ENCODE measurements around the gene RASL10A.

RASL10A gene

DNA sequence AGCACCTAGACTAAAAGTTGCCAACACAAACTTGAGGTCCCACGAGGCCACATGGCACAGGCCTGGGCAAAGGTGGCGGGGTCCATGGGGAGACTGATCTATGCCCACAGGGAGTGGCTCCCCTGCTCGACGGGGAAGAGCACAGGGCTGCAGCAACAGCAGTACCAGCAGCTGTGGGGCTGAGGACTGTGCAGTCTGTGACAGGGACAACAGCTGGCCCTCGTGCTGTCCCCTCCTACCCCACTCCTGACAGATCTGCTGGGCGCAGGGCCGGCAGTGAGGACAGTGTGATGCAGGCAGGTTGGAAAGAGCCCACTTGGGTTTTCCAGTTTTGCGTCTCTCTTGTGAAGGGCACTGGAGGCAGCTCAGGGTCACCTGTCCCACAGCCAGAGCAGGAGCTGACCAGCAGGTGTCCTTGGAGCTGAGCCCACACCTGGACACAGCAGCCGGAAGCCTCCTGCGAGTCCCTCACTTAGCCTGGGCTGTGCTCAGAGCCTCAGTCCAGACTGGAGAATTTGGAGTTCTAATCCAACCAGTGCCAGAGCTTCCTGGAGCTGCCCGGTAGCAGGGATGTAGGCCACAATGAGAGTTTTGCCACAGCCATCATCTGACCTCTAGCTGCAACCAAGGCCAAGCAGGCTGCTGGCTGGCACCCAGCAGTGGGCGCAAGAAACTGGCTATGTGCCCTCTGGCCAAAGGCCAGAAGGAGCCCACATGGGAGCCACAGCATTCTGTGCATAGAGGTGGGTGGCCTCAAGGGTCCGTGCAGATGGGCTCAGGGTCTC lies 12.6 kb downstream of the RASL10A start:
- no peak for DNase-seq

DNA sequence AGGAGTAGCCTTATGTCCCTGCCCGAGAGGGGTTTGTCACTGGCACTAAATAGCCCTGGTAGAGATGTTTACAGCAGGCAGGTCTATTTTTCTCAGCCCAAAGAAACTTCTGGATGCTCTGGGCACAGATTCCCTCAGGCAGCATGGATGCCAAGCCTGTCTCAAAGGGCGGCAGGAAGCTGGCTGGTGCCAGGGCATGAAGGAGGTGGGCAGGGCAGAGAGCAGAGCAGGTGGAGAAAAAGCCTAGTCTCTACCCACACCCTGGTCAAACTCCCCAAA lies 13.2 kb downstream of the RASL10A start:
- DNase-seq = peak; percentile 65

DNA sequence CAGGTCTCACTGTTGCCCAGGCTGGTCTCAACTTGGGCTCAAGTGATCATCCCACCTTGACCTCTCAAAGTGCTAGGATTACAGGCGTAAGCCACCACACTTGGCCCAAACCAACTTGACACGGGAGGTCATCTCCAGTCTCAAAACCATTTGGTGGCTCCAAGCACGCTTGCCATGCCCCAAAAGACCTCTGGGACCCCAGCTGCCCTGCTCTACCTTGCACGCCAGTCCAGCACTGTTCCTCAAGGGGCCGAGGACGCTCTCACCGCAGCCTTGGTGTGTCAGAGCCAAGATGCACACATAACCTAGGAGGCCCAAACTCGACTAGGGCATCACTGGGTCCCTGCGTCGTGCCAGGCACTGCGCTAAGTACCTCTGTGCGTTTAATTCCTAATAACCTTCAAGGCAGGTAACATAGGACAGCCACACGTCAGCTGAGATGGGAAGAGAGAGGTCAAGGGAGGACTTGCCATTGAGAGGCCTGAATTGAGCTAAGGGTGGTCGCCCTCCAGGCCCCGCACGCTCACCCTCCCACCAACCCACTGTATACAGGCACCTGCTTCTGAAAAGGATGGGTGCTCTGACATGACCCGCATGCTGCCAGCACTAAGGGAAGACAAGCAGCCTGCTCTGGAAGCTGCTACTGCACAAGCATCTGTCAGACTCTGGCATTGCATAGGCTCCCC lies 13.6 kb downstream of the RASL10A start:
- DNase-seq = no peak

DNA sequence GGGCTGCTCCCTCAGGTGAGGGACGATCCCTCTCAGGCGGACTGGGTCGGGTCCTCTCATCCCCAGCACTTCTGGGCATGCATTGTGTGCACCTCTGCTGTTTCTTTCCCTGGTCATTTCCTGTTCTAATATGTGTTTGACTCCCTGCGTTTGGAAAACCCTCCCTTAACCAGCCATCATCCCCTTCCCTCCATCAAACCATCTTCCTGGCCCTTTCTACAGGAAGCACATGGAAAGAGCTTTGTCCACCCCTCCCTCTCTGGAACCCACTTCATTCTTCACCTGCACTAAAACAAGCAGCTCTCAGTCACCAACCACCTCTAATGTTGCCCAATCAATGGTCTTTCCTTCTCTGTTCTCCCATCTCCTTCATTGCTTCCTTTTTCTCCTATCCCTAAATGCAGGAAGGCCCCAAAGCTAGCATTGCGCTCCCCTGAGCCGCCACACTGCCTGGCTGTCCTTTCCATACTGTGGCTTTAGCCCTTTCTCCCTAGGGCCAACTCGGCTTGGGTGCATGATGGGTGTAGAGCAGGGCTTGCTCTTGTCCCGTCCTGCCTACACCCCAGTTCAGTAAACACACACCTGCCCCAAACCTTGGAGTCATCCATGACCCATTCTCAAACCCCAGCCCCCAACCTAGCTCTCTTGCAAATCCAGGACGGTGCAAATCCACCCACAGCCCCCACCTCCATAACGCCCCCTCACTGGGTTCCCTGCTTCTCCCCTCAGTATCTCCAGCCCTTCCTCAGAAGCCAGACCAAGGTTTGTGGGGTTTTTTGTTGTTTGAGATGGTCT lies 14.5 kb downstream of the RASL10A start:
- DNase-seq = no peak

DNA sequence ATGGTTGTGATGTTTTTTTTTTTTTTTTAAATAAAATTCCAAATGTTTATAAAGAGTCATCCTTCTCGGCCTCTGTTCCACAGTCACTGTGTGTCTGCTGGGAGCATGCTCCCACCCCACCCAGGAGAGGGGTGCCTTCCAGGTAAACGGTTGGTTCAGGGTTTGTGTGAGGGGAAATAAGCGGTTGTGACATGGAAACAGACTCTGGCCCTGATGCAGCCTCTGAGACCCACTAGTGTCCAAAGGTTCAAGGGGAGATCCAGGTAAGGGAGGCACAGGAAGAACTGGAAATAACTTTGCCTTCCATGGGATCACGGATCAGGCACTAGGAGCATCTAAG lies 15.1 kb downstream of the RASL10A start:
- DNase-seq = no peak

DNA sequence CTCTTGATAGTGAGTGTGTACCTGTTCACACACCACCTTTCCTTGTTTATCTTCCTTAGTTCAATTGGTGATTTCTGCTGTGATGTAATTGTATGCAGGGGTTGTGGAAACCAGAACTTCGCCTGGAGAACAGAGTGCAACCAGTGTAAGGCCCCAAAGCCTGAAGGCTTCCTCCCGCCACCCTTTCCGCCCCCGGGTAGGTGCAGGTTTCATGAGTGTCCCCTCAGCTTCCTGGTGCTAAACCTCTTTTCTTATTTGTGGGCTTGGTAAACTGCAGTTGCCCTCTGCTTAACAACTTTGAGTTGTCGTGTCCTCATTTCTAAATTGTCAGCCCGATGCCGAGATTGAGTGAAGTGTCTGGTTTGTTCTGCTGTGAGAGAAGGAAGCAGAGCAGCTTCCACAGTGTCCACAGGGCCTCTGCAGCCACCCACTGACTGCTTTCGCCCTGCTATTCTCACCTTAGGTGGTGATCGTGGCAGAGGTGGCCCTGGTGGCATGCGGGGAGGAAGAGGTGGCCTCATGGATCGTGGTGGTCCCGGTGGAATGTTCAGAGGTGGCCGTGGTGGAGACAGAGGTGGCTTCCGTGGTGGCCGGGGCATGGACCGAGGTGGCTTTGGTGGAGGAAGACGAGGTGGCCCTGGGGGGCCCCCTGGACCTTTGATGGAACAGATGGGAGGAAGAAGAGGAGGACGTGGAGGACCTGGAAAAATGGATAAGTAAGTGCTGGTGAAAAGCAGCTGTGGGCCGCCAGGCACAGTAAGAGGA lies 16.2 kb downstream of the RASL10A start:
- DNase-seq = no peak

DNA sequence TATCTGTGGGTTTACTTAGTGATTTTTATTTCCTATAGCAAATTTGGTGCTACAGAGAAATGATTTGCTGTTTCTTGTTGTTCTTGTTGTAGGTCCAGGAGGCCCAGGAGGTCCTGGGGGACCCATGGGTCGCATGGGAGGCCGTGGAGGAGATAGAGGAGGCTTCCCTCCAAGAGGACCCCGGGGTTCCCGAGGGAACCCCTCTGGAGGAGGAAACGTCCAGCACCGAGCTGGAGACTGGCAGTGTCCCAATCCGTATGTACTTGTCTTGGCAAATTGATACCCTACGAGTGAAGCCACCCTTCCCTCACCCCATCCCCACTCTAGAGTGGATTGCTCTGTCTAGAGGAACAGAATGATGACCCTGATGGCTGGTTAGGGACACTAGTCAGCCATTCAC lies 16.9 kb downstream of the RASL10A start:
- DNase-seq = no peak

DNA sequence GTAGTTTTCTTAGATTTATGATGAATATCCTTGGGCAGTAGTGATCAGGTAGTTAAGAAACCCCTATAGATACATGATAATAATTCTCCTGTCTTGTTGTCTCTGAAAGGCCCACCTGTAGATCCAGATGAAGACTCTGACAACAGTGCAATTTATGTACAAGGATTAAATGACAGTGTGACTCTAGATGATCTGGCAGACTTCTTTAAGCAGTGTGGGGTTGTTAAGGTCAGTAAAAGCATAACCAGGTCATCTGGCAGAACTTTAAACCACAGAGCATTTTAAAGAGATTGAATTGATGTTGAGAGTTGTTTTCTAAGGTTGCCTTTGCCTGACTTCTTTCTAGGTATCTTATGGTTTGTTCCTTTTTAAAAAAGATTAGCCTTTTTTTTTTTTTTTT lies 23.1 kb downstream of the RASL10A start:
- no peak for DNase-seq

DNA sequence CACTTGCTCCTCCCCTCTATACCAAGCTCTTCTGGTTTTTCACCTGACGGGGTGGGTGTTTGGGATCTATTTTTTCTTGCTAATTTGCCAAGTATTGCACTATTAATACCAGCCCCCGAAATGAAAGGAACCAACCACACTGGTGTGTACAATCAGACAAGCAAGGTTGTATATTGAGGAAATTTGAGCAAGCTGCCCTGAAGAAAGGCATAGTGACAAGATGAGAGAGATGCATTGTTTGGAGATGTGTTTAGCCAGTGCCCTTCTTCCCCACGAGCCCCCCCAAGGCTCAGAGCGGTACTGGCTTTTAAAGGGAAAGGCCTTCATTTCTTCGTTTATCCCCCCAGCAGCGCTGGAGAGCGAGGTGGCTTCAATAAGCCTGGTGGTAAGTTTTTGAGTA lies 24.3 kb downstream of the RASL10A start:
- DNase-seq = no peak

DNA sequence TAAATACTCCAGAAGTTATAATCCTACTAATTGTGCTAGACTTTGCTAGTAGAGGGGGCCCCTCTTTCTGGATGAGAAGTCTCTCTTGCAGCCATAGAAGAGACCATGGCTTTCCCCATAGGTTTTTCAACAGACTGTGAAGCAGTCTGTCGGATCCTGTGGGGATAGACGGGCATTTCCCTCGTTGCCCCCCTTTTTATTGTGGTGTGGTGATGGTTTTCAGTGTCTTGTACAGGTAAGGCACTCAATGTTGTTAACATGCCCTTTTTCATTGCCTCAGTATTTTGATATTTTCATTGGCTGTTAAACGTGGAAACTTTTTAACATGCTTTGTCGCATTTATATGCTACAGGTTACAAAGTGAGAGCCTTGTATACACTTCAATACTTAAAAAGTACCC lies 25.4 kb downstream of the RASL10A start:
- DNase-seq = no peak

DNA sequence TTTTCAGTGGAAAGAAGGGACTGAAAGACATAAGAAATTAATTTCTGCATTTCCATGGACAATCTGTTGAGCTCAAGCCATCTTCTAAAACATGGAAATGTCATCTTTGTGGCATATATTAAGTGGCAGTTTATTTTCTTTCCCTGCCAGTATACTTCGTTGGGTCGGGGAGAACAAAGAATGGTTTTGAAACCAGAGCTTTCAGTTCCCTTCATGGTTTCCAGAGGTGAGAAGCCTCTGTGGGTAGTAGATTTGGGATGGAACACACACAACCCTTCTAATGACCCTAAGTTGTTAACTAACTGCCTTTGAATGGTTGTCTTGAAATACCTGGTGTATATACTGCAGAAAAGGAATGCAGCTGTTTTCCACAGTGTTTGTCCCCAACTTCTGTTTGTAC lies 26.7 kb downstream of the RASL10A start:
- DNase-seq = no peak

DNA sequence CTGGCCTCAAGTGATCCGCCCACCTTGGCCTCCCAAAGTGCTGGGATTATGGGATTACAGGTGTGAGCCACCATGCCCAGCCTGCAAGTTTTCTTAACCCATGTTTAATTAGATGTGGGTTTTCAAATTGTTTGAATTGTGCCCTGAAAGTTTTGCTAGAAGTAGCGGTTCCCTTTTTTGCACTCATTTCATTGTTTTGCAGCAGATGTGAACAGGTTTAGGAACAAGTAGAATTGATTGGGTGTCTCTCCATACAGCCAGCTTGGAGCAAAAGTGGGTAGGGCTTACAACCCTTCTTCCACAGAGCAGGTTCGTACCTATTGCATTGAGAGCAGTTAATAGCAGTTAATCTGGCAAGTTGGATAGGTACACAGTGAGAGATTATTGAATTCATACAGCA lies 31.3 kb downstream of the RASL10A start:
- DNase-seq = no peak

DNA sequence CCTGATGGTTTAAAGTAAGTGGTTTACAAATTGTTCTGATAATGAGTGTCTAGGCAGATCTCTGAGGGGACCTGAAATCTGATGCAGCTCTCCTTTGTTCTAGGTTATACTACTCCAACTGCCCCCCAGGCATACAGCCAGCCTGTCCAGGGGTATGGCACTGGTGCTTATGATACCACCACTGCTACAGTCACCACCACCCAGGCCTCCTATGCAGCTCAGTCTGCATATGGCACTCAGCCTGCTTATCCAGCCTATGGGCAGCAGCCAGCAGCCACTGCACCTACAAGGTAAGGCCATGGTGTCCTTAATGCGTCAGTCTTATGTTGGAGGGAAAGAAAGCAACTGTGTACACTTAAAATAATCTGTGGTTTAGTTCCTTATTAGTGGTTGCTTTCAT lies 37.6 kb downstream of the RASL10A start:
- no peak for DNase-seq

DNA sequence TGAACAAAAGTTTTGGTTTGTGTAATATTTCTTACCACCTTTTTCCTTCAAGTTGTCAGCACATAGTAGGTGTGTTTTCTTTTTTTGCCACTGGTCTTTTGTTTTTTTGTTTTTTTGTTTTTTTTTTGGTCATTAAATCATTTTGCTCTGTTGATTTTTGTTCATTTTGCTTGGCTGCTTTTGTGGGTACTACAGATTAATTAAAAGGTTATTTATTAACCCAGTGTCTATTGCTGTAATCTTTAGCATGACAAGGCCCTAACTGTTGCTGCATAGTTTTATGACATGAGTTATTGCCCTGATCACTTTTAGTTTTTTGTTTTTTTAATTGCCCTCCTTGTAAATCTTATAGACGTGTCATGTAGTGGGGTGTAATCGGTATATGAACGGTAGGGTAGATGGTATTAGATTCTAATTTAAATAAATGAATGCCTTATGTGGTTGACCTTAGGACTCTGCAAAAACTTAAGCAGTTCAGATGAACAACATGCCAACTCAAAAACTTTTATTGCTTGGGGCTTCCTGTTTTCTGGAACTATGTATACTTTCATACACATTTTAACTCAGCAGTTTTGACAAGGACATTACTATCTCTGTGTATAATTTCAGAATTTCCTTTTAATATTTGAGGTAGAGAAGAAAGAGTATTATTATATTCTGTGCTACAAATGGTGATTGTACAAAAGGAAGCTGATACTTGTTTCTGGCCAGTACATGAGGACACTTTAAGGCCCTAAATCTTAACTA lies 39.5 kb downstream of the RASL10A start:
- DNase-seq = no peak

DNA sequence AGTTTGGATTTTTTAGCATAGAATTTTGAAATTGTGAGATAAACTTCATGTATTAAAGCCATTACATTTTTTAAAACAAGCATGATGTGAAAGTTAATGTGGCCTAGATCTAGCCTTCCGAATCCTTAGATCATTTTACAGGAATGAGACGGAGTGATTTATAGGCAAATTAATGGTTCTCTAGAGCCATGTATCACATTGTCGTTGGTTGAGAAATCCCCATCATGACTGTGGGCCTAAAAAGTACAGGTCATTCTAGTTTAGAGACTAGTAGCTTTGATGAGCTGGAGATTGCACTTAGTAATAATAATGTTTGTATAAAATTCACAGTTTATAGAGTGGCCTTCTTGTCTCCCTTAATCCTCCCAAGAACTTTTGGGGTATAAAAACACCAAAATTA lies 40.3 kb downstream of the RASL10A start:
- no peak for DNase-seq

DNA sequence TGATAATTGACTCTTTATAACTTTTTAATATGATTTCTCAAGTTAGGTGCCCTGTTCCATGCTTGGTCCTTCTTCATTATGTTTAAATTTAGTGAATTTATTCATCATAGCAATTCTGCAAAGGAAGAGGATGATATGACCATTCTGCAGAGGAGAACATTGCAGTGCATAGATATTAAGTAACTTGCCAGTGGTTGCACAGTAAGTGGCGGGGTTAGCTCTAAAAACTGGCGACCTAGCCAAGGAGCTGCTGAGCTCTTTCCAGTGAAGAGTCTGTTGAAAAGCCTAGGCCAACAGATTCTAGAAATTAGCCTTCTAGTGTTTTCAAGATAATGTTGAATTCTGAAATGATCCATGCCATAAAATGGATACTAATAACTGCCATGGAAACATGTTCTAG lies 42.9 kb downstream of the RASL10A start:
- no peak for DNase-seq

DNA sequence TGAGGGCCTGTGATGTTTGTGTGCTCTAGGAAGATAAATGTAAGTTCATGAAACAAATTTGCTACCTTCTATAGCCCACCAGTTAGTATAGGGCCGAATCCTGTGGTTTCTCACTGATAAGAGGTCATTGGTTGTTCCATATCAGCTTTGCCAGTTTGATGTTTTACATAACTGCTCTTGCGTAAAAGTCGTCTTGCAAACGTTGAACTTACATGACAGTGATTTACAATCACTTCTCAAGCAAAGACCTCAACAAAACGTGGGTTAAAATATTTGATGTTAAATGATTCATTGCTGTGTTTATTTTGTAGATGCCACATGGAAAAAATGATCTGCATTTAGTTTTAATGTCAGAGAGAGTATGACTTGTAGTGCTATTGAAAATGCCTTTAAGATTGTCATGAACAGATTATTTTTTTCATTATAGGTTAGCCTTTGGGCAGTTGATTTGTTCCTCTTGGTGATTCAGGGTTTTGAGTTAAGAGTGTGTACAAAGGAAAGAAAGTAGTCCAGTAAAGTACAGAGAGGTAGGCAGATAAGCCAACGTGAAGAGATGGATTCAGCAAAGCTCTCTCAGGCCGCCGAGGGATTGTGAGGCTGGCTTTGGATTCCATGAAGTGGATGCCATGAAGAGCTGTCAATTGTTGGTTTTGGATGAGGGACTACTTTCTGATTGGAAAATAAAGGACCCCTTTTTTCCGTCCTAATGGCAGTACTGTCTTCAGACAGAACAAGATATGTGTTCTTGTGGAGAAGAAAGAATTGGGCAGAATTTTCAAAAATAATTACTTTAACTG lies 44.8 kb downstream of the RASL10A start:
- DNase-seq = no peak

DNA sequence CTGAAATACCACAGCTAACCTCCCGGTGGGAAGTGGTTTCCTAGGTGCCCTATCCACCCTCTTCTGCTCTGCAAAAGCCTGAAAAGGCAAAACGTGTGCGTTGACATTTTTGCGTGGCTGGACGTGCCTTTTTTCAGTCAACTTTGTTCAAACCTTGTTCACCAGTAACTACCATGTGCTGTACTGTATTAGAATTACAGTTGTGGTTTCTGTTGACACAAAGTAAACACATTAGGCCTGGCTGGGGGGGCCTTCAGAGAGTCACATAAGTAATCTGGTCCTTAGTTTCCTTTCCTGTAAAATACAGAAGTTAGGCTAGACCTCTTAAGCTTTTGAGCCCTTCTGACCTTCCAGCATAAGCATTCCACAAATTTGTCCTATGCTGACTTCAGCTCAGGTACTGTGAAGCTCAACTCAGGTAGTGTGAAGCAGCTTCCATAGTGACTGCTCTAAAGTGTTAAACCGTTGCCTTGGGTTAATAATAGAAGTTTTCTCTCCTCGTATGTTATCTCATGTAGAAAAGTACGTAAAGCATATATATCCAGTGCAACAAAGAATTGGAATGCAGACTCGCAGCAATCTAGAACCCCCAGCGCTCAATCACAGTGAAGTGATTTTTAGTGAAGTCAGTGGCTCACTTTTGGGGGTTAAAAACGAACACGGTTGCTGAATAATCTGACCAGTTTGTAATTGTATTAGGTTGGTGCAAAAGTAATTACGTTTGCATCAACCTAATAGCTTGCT lies 45.6 kb downstream of the RASL10A start:
- DNase-seq = no peak

DNA sequence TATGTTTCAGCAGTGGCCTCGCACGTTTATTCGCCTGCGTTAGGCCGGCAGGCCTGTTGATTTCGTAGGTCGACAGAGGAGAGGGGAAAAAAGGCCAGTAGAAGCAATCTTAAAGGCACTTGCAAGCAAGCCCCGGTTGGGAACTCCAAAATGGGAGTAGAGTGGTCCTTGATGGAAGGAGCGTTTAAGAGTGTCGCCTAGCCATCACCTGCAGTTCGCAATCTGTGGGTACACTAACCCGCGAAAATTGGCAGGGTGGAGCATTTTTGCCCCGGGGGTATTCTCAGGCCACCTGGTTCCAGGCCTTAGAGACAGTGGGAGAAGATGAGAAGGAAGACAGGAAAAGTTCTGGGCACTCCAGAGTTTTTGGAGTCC lies 46.3 kb downstream of the RASL10A start:
- DNase-seq = no peak

DNA sequence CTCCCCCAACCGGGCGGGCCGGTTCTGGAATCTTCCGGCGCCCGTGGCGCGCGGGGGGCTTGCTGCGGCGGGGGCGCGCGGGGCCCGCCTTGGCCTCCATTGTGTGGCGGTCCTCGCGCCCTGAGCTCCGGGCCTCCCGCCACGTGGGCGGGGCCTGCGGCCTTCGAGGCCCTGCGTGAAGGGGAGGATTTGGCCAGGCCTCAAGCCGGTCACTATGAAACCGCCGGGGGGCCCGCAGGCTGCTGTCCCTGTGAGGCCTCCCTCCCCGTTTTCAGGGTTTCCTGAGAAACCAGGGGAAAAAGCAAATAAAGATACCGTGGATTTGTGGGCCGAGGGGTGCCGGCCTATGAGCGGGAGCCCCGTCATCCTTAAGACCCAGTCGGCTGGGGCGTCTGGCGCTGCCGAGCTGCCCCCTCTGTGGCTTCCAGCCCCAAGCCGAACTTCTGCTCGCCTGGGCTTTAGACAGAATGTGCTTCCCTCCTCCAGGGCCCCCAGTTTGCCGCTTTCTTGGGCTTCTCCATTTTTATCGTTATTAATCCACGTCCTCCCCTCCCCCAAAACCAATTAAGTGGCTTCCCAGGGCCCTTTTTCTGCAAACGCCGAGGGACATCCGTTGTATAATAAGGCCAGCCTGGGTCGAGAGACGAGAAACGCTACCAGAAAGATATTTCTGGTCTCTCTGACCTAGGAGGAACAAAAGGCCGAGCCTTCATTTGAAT lies 46.8 kb downstream of the RASL10A start:
- peak; percentile 38 for DNase-seq

Data from NCI-H446 treated with DMSO at 0.1 percent for 48 hours (cell line).